A673 (cell line): ENCODE measurements around the gene CASQ2. TPM values are rescaled to one million over a fixed set of nuclear protein-coding genes. Genes with fewer than 3 reads are reported as not detected.

Experiments
- BruUV-seq: library from RNA; stranded (reverse); fragments of 400-500 nt; replicated peaks from 2 replicates; lab custom pipeline; 2021; lab: Mats Ljungman, UMichigan
- CTCF ChIA-PET: fragments of 300-600 bp; sonication (Branson Sonifier 250); formaldehyde crosslinking; loops from one replicate; lab custom pipeline; 2022; ENCODE audit warnings: antibody characterized with exemption; lab: Charles Lee
- POLR2A ChIA-PET: fragments of 300-600 bp; sonication (Branson Sonifier 250); formaldehyde crosslinking; loops from one replicate; lab custom pipeline; 2022; ENCODE audit warnings: antibody characterized with exemption; ENCODE audit not compliant: low non-redundant PET; lab: Charles Lee
- DNase-seq: peaks from one replicate; pipeline ENCODE4 v3.0.0-alpha.2; 2015; ENCODE audit warnings: low spot score
- H3K27ac ChIP-seq: fragments of 200-600 bp; sonication (generic); 2 replicates; pipeline ENCODE4 v1.5.1; 2016; ENCODE audit warnings: mixed run types, low read depth, mild to moderate bottlenecking, mixed read lengths, antibody characterized with exemption, low read length; ENCODE audit not compliant: poor library complexity, severe bottlenecking
- H3K27me3 ChIP-seq: fragments of 200-600 bp; sonication (generic); replicated peaks from 2 replicates; pipeline ENCODE4 v1.6.1; 2017; ENCODE audit warnings: mixed run types, low read depth, mild to moderate bottlenecking, mixed read lengths, antibody characterized with exemption, low read length; ENCODE audit not compliant: insufficient read depth, poor library complexity
- H3K36me3 ChIP-seq: fragments of 200-600 bp; sonication (generic); 2 replicates; pipeline ENCODE4 v1.6.1; 2016; ENCODE audit warnings: mixed run types, mild to moderate bottlenecking, mixed read lengths, antibody characterized with exemption, low read length; ENCODE audit not compliant: insufficient read depth, poor library complexity, severe bottlenecking
- H3K4me1 ChIP-seq: fragments of 200-600 bp; sonication (generic); 2 replicates; pipeline ENCODE4 v1.6.1; 2017; ENCODE audit warnings: mixed run types, mild to moderate bottlenecking, mixed read lengths, antibody characterized with exemption, low read length; ENCODE audit not compliant: insufficient read depth, poor library complexity, severe bottlenecking
- H3K4me3 ChIP-seq: fragments of 200-600 bp; sonication (generic); 2 replicates; pipeline ENCODE4 v1.5.1; 2016; ENCODE audit warnings: low read depth, mixed run types, mild to moderate bottlenecking, mixed read lengths, low read length; ENCODE audit not compliant: poor library complexity, severe bottlenecking
- H3K9me3 ChIP-seq: fragments of 200-600 bp; sonication (generic); 2 replicates; pipeline ENCODE4 v1.6.1; 2016; ENCODE audit warnings: mixed run types, low read depth, mild to moderate bottlenecking, mixed read lengths, antibody characterized with exemption, low read length; ENCODE audit not compliant: poor library complexity, severe bottlenecking
- CTCF ChIP-seq: fragments of 300-800, 200-600 bp; sonication (generic); conservative IDR thresholded peaks from 2 replicates; pipeline ENCODE4 v1.5.1; 2017; ENCODE audit warnings: low read depth, mild to moderate bottlenecking, antibody characterized with exemption, low read length, moderate library complexity, mixed read lengths
- EZH2 ChIP-seq: fragments of 200-600 bp; sonication (generic); IDR thresholded peaks from 2 replicates; pipeline ENCODE4 v1.6.1; 2017; ENCODE audit warnings: borderline replicate concordance, low read depth, mild to moderate bottlenecking, mixed read lengths, antibody characterized with exemption, low read length; ENCODE audit not compliant: poor library complexity, severe bottlenecking
- intact Hi-C: fragments of 100-400 bp; cut with micrococcal nuclease; formaldehyde crosslinking; loops from one replicate; pipeline ENCODE4 v1.10.0; 2022; ENCODE audit not compliant: unreplicated experiment
- total RNA-seq: library from RNA; stranded (reverse); gene quantifications from 2 replicates; pipeline ENCODE4 v1.2.3, GENCODE V29; 2021

The CASQ2 gene
- total RNA-seq, 1 experiment from 2014 or later, result 0.52 TPM

GRCh38 chr1:115796036-115796435, 27.5 kb upstream of the CASQ2 start:
- CTCF ChIA-PET, result no interaction called here
- no peak for DNase-seq

GRCh38 chr1:115794976-115795639, 26.6 kb upstream of the CASQ2 start:
- DNase-seq, result no peak
- BruUV-seq, result no TSS peak
- no peaks in the 10 kb centered on the region for H3K9me3 ChIP-seq
- TF ChIP-seq EZH2 (no peak), CTCF (no peak)
- H3K4me3 ChIP-seq, result no peak overlapping the region
- intact Hi-C loops, result no loop called here
- POLR2A ChIA-PET, result no interaction called here
- CTCF ChIA-PET, result no interaction called here
- no peaks in the 10 kb centered on the region for H3K27me3 ChIP-seq
- no peaks in the 10 kb centered on the region for H3K4me1 ChIP-seq
- no peaks in the 10 kb centered on the region for H3K36me3 ChIP-seq
- H3K27ac ChIP-seq, result no peak overlapping the region

More at GRCh38 chr1:115796036-115796435, 27.5 kb upstream of the CASQ2 start:
- no TSS peak for BruUV-seq
- no peaks in the 10 kb centered on the region for H3K9me3 ChIP-seq
- H3K4me3 ChIP-seq, result no peak overlapping the region
- H3K27me3 ChIP-seq, result no peaks in the 10 kb centered on the region
- intact Hi-C loops, result no loop called here
- TF ChIP-seq CTCF (no peak), EZH2 (no peak)
- H3K36me3 ChIP-seq, result no peaks in the 10 kb centered on the region
- H3K4me1 ChIP-seq, result no peaks in the 10 kb centered on the region
- POLR2A ChIA-PET, result no interaction called here
- H3K27ac ChIP-seq, result no peak overlapping the region

GRCh38 chr1:115793162-115793561, 24.6 kb upstream of the CASQ2 start:
- no peak for TF ChIP-seq EZH2
- TF ChIP-seq CTCF, result no peak
- Histone ChIP-seq H3K27me3 (no peaks in the 10 kb centered on the region), H3K4me3 (no peak overlapping the region), H3K36me3 (no peaks in the 10 kb centered on the region), H3K9me3 (no peaks in the 10 kb centered on the region), H3K27ac (no peak overlapping the region), H3K4me1 (no peaks in the 10 kb centered on the region)
- BruUV-seq, result no TSS peak
- ChIA-PET CTCF (no interaction called here), POLR2A (no interaction called here)
- intact Hi-C loops, result no loop called here
- no peak for DNase-seq
